Activated CD4-positive, alpha-beta T cell treated with anti-CD3 and anti-CD28 coated beads, Interleukin-2, amount 50 U/mL, for 16 hours (primary cell): ENCODE data around the gene PLA2G1B.

Source experiments
- DNase-seq: peaks from one replicate; pipeline ENCODE4 v3.0.0-alpha.2; 2020

The PLA2G1B gene

DNA sequence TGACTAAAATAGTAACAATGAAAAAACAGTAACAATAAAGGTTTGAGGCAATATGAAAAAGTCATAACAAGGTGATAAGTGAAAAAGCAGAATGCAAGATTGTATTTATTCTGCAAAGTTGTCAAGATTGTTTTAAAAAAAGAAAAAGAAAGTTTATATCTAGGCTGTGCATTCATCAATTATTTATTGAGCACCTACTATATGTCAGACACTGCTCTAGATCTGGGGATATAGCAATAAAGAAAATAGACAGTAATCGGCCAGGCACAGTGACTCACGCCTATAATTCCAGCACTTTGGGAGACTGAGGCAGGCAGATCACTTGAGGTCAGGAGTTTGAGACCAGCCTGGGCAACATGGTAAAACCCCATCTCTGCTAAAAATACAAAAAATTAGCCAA is 3.8 kb downstream of the PLA2G1B start:
- no peak for DNase-seq

DNA sequence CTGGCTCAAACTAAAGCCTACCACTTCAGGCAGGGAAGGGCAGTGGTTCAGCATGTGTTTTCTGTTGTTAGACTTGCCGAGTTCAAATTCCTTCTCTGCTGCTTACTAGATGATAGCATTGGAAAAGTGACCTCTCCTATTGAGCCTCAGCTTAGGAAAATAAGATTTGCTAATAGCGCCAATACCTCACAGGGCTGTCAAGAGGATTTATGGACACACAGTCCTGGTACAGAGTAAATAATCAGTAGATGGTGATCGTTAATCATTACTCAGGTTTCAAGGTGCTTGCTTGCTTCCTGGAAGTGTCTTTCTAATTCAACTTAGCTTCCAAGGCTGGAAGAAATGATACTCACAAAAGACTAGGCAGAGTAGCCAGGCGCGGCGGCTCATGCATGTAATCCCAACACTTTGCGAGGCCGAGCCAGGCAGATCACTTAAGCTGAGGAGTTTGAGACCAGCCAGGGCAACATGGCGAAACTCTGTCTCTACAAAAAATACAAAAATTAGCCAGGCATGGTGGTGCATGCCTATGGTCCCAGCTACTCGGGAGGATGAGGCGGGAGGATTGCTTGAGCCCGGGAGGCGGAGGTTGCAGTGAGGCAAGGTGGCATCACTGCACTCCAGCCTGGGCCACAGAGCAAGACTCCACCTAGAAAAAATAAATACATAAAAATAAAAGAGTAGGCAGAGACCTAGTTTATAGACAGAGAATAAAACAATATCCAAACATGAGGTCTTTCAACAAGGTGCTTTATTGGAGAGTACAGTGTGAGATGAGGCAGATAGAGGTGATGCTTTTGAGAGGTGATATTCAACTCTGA is 6.0 kb downstream of the PLA2G1B start:
- no peak for DNase-seq

DNA sequence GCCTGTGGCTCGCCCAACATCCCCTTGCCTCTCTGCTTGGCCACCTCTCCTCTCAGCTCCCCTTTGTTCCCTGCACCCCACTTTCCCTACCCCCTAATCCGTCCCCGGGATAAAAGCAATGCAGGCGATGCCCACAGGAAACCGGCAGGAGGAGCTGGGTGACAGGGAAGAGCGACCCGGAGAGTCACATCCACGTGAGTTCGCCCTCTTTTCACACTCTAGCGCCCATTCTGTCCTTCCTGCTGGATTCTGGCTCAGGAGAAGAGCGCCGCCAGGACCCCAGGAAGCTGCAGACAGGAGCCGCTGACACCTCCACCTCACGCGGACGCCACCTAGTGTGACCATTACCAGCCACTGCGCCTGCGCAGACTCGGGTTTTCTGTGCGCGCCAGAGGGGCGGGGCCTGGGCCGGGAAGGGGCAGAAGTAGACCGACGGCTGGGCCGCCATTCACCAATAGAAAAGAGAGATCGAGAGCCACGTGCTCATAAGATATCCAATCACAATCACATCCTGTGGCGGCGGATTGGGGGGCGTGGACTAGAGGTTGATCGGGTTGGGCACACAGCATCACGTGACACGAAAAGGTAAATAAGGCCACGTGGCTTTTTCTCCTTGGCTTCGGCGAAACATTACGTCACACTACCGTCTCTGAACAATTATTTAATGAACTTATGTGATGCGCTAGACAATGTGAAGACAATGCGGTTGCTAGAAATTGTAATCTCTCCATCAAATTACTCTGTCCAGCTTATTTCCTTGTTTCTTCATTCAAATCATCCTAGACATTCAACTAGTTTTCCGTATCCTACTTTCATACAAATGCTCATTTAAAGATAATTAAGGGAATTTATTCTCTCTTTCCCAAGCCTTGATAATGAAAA is 10.1 kb downstream of the PLA2G1B start:
- DNase-seq: peak; percentile 100

DNA sequence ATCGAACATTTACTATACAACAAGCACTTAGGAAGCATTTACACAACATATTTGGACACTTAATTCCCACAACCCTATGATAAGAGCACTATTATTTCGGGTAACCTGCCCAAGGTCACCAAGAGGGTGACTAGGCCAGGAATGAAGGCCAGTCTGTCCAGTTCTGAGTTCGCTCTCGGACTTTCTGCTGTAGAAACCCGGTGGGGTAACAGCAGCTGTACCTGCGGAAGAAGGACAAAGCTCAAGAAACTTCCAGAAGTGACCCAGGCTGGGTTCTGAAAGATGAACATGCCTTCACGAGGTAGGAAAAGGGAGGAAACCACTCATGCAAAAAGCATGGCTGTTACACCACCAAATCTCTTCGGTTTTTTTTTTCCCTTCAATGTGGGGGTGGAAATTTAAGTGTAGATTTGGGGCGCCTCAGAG is 10.8 kb downstream of the PLA2G1B start:
- no peak for DNase-seq

DNA sequence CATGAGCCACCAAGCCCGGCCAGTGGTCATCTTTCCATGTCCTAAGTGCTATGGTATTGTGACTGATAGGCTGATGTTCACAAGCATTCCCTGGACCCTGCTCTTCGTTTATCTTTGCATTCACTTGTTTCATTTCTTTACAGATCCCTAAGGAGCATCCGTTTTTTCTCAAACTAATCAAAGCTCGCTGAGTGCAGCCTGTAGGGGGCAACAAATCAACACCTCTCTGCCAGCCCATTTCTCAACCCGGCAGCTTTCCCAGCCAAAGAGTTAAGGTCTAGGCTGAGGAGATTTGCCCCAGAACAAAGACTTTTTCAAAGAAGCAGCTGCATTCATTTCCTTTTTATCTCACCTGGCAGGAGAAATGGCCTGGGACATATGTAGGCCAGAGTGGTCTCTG is 13.4 kb downstream of the PLA2G1B start:
- no peak for DNase-seq

DNA sequence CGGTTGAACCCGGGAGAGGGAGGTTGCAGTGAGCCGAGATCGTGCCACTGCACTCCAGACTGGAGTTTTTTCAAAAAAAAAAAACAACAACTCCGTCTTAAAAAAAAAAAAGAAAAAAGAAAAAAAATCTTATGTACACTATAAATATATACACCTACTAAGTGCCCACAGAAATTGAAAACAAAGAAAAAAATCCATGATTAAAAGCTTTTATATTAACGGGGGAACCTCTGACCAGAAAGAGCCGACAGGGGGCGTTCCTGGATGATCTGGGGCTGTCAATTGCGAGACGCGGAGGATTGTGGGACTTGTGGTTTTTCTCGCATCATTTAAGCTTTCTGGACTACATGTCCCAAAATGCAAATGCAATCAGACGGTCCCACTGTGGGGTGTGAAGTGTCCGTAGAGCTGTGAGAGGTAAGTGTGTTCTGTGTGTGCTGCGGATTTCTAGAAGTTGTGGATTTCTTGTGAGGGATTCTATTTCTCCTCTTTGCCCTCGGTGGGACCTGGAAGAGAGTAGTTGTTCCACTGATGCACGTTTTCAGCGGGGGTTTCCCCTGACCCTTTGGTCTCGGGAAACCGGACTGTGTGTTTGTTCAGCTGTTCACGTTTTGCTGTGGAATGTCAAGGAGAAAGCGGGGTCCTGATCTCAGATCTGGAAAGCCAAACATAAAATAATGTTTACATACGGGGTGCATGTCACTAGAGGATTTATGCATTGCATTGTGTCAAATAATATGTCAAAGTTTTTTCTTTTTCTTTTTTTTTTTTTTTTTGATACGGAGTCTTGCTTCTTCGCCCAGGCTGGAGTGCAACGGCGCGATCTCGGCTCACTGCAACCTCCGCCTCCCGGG is 25.4 kb downstream of the PLA2G1B start, which contains the start of gene SIRT4:
TSS of gene SIRT4 (plus strand) at position 360 of the 854 bp plus-strand sequence. CDS start 1,241 bp downstream, outside the sequence.
- DNase-seq: peak; percentile 93

DNA sequence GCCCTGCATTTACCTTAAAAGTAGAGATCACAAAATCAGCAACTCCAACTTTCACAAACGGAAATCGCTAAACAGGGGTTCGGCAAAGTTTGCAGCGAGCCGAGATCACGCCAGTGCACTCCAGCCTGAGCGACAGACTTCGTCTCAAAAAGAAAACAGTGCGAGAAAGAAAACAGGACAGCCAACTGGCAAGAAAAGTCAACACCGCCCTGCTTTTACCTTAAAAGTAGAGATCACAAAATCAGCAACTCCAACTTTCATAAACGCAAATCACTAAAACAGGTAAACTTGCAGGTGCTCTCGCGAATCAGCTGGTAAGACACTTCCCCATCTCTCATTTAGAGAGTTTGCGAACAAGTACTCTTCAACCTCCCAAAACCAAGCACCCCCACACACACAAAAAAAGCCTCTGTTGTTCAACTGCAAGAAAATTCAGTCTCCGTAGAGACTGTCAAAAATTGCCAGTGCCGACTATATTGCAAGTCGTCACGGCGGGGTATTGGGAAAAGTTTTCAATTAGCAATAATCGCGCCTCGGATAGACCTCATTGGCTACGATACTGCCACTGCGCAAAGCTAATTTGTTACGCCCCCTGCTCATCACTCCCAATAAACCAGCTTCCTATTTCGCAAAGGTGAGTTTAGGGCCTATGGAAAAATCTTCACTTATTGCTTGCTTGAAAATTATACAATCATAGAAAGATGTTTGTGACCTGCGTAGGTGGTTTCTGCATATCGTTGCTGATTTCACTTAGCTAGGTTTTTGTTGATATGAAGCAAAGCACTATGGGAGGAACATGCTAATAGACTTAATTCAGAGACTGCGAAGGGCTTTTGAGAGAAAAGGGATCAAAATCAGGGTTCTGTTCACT is 34.7 kb downstream of the PLA2G1B start, which contains the start of gene RNU4-1:
TSS of gene RNU4-1 (minus strand) at position 577 of the 871 bp plus-strand sequence.
- peak; percentile 96 for DNase-seq

DNA sequence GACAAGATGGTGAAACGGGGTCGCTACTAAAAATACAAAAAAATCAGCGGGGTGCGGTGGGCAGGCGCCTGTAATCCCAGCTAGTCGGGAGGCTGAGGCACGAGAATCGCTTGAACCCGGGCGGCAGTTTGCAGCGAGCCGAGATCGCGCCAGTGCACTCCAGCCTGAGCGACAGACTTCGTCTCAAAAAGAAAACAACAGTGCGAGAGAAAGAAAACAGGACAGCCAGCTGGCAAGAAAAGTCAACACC is 35.2 kb downstream of the PLA2G1B start:
- DNase-seq: no peak

DNA sequence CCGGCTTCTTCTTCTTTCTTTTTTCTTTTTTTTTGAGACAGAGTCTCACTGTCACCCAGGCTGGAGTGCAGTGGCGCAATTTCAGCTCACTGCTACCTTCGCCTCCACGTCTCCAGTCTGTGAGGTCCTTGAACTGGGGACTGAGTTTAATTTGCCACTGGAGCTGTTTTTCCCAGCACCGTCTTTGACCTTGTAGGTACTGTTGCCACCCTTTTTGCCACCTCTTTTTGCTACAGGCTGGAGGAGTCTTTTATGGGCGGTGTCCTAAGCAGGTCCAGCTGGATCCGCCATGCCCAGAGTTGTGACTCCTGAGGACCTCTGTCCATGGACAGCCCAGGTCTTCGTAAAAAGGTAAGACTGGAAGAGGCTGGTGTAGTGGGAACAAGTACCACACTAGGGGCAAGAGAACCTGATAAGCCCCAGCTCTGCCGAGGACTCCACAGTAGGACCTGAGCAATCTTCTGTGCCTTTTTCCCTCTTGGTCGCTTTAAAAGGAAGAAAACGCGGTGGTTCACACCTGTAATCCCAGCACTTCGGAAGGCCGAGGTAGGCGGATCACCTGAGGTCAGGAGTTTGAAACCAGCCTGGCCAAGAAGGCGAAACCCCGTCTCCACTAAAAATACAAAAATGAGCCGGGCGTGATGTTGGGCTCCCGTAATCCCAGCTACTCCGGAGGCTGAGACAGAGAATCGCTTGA is 36.8 kb downstream of the PLA2G1B start:
- peak; percentile 31 for DNase-seq

DNA sequence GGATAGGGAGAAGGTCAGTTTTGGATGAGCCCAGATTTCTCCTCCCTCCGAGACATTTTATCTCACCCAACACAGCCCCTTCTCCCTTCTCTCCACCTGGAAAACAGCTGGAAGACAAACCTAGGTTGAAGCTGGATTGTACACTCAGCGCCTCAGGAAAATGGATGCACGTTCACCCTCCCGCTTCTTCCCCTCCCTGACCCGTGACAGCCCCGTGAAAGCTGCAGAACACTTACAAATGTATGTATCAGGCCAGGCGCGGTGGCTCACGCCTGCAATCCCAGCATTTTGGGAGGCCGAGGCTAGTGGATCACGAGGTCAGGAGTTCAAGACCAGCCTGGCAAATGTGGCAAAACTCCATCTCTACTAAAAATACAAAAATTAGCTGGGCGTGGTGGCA is 40.1 kb downstream of the PLA2G1B start:
- no peak for DNase-seq

DNA sequence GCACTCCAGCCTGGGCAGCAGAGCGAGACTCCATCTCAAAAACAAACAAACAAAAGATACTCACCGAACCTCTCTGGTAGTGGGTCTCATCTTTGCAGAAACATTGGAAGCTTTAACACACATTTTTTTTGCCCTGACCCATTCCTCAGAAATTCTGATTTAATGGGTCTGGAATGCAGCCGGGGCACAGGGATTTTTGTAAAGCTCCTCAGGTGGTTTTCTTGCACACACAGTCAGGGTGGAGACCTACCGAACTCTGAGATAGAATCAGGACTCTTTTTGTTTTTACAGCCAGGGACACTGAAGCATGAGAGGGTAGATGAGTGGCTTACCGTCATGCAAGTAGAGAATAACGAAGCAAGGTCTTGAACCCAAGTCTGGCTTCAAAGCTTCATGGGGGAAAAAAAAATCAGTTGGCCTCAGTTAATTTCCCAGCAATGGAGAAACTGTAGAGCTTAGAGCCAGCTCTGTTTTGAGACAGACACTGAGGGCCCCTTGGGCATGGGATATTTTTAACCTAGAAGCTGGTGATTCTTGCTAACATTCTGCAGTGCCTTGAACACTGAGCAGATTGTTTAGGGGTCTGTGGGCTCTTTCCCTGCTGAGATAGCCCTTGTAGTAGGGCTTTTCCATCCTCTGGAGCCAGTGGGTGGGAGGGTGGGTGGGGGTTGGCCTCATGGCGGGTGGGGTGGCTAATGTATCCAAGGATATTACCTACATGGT is 40.6 kb downstream of the PLA2G1B start:
- DNase-seq: no peak

DNA sequence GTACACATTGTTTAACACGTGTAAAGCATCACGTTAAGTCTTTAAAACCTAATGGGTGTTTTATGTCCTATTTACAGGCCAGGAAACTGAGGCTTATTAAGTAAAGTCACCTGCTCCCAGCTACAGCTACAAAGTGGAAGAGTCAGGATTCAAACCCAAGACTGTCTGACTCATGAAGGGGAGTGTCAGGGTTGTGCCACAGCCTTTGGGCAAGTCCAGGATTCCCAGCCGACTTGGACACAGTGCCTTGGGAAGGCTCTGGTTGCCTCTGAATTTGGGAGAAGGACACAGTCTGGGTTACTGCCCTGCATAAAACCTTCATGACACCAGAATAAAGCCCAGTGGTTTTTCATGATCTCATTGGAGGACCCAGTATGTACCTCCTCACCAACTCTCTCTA is 43.2 kb downstream of the PLA2G1B start:
- DNase-seq: no peak

DNA sequence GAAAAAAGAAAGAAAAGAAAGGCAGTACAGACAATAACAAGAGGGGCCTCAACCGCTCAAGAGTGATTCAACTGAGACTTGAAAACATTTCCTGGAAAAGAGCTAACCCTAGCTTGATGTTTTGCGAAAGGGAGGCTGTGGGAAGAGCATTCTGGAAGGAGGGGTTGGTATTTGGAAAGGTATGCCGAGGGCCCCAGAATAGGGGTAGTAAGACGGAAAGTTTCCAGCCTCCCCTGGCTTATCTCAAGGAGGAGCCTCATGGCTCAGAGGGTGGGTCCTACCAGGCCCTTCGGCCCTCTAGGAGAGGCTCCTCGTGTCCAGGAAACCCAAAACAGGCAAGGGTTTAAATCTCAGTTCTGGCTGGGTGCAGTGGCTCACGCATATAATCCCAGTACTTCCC is 44.3 kb downstream of the PLA2G1B start:
- no peak for DNase-seq

DNA sequence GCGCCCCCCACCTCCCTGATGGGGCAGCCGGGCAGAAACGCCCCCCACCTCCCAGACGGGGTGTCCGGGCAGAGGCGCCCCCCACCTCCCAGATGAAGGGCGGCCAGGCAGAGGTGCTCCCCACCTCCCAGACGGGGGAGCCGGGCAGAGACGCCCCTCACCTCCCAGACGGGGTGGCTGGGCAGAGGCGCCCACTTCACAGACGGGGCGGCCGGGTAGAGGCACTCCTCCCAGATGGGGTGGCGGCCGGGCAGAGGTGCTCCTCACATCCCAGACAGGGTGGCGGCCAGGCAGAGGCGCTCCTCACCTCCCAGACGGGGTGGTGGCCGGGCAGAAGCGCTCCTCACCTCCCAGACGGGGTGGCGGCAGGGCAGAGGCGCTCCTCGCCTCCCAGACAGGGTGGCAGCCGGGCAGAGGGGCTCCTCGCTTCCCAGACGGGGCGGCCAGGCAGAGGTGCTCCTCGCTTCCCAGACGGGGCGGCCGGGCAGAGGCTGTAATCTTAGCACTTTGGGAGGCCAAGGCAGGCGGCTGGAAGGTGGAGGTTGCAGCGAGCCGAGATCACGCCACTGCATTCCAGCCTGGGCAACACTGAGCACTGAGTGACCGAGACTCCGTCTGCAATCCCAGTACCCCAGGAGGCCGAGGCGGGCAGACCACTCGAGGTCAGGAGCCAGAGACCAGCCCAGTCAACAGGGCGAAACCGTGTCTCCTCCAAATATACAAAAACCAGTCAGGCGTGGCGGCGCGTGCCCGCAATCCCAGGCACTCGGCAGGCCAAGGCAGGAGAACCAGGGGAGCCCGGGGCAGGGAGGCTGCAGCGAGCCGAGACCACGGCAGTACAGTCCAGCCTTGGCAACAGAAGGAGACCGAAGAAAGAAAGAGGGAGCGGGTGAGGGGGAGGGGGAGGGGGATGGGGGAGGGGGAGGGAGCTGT is 49.2 kb downstream of the PLA2G1B start:
- no peak for DNase-seq

DNA sequence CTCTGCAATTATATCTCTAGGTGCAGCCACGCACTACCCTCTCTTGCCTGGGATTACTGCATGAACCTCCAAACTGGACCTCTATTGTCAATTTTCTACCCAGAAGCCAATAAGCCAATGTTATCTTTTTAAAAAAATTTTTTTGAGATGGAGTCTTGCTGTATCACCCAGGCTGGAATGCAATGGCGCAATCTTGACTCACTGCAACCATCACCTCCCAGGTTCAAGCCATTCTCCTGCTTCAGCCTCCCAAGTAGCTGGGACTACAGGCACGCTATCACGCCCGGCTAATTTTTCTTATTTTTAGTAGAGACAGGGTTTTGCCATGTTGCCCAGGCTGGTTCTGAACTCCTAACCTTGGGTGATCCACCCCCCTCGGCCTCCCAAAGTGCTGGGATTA is 50.8 kb downstream of the PLA2G1B start:
- no peak for DNase-seq
